ENCODE results near the gene MYO6. TPM values are rescaled to one million over a fixed set of nuclear protein-coding genes. Genes with fewer than 3 reads are reported as not detected.
A peak's percentile ranks its signal among the peaks of the same experiment; 100 is the strongest.

MYO6 gene
- total RNA-seq, 1 donor = 15.2 TPM

- Histone ChIP-seq H3K9me3 (ENCODE audit: low read depth, low read length) (no peaks in the 10 kb centered on the region), H4K20me1 (ENCODE audit: insufficient read depth, low read length) (no peaks in the 10 kb centered on the region), H3K27me3 (ENCODE audit: insufficient read depth, low read length) (no peaks in the 10 kb centered on the region), H3K36me3 (ENCODE audit: insufficient read depth, low read length) (no peaks in the 10 kb centered on the region), H2AFZ (ENCODE audit: low read length) (no peak overlapping the region), H3K79me2 (ENCODE audit: insufficient read depth, low read length) (no peaks in the 10 kb centered on the region), H3K4me3 (ENCODE audit: insufficient read depth, low read length) (no peak overlapping the region), H3K4me2 (ENCODE audit: insufficient read depth, low read length) (no peak overlapping the region), H3K4me1 (ENCODE audit: insufficient read depth, low read length) (peaks cover 9% of the 10 kb centered on the region), H3K27ac (ENCODE audit: low read depth, low read length) (no peak overlapping the region)
- TF ChIP-seq CTCF (IDR thresholded peaks at IDR 0.05; ENCODE audit: extremely low read depth, low read depth, low read length) = no peak
- DNase-seq (ENCODE audit: insufficient read length, low spot score, missing footprints) = peak; percentile 63
Observed at GRCh38 chr6:75882734-75883133, 133.7 kb downstream of the MYO6 start.

- Histone ChIP-seq H3K36me3 (ENCODE audit: insufficient read depth, low read length) (no peaks in the 10 kb centered on the region), H3K4me3 (ENCODE audit: insufficient read depth, low read length) (no peak overlapping the region), H4K20me1 (ENCODE audit: insufficient read depth, low read length) (no peaks in the 10 kb centered on the region), H2AFZ (ENCODE audit: low read length) (no peak overlapping the region), H3K4me2 (ENCODE audit: insufficient read depth, low read length) (no peak overlapping the region), H3K4me1 (ENCODE audit: insufficient read depth, low read length) (peaks cover 9% of the 10 kb centered on the region), H3K79me2 (ENCODE audit: insufficient read depth, low read length) (no peaks in the 10 kb centered on the region), H3K9me3 (ENCODE audit: low read depth, low read length) (no peaks in the 10 kb centered on the region), H3K27me3 (ENCODE audit: insufficient read depth, low read length) (no peaks in the 10 kb centered on the region), H3K27ac (ENCODE audit: low read depth, low read length) (no peak overlapping the region)
- no peak for DNase-seq (ENCODE audit: insufficient read length, low spot score, missing footprints)
- no peak for TF ChIP-seq CTCF (IDR thresholded peaks at IDR 0.05; ENCODE audit: extremely low read depth, low read depth, low read length)
Observed at GRCh38 chr6:75884822-75885221, 135.8 kb downstream of the MYO6 start.

GRCh38 chr6:75892384-75892783, 143.3 kb downstream of the MYO6 start:
- peaks cover 9% of the 10 kb centered on the region for H3K36me3 ChIP-seq (ENCODE audit: insufficient read depth, low read length)
- no peak overlapping the region for H3K4me3 ChIP-seq (ENCODE audit: insufficient read depth, low read length)
- no peaks in the 10 kb centered on the region for H3K79me2 ChIP-seq (ENCODE audit: insufficient read depth, low read length)
- DNase-seq (ENCODE audit: insufficient read length, low spot score, missing footprints) = no peak
- H3K27ac ChIP-seq (ENCODE audit: low read depth, low read length) = no peak overlapping the region
- H3K27me3 ChIP-seq (ENCODE audit: insufficient read depth, low read length) = no peaks in the 10 kb centered on the region
- H2AFZ ChIP-seq (ENCODE audit: low read length) = no peak overlapping the region
- TF ChIP-seq CTCF (IDR thresholded peaks at IDR 0.05; ENCODE audit: extremely low read depth, low read depth, low read length) = no peak
- no peaks in the 10 kb centered on the region for H4K20me1 ChIP-seq (ENCODE audit: insufficient read depth, low read length)
- no peaks in the 10 kb centered on the region for H3K4me1 ChIP-seq (ENCODE audit: insufficient read depth, low read length)
- H3K4me2 ChIP-seq (ENCODE audit: insufficient read depth, low read length) = no peak overlapping the region
- no peaks in the 10 kb centered on the region for H3K9me3 ChIP-seq (ENCODE audit: low read depth, low read length)

- Histone ChIP-seq H3K79me2 (ENCODE audit: insufficient read depth, low read length) (no peaks in the 10 kb centered on the region), H4K20me1 (ENCODE audit: insufficient read depth, low read length) (no peaks in the 10 kb centered on the region), H3K4me2 (ENCODE audit: insufficient read depth, low read length) (peak overlapping the region; percentile 32), H3K27ac (ENCODE audit: low read depth, low read length) (no peak overlapping the region), H3K9me3 (ENCODE audit: low read depth, low read length) (no peaks in the 10 kb centered on the region), H3K4me3 (ENCODE audit: insufficient read depth, low read length) (no peak overlapping the region), H3K36me3 (ENCODE audit: insufficient read depth, low read length) (peaks cover 9% of the 10 kb centered on the region), H3K27me3 (ENCODE audit: insufficient read depth, low read length) (no peaks in the 10 kb centered on the region), H2AFZ (ENCODE audit: low read length) (no peak overlapping the region), H3K4me1 (ENCODE audit: insufficient read depth, low read length) (no peaks in the 10 kb centered on the region)
- DNase-seq (ENCODE audit: insufficient read length, low spot score, missing footprints) = peak; percentile 79
- peak; percentile 71 for TF ChIP-seq CTCF (IDR thresholded peaks at IDR 0.05; ENCODE audit: extremely low read depth, low read depth, low read length)
Observed at GRCh38 chr6:75893058-75893775, 144.2 kb downstream of the MYO6 start.

All from osteoblast (primary cell).